Measurements from ENCODE around the gene POMGNT1.

The POMGNT1 gene

DNA sequence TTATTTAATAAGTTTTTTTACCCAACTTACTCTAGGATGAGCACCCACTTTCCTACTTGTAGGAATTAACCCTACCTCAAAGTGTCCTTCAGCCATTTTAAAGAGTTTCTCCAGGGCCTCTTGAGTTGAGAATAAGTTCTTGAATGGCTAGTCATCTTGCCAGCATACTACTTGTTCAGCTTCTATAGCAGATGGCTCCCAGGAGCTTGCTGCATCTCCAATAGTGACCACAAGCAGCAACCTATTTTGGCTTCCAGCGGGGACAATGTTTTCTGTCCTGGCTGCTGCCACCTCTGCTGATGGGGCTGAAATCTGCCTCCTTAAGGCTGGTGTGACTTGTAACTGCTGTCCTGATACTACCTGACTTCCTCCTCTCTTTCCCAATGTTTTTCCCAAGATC lies 45.0 kb downstream of the POMGNT1 start:
- DNase-seq, result no peak

DNA sequence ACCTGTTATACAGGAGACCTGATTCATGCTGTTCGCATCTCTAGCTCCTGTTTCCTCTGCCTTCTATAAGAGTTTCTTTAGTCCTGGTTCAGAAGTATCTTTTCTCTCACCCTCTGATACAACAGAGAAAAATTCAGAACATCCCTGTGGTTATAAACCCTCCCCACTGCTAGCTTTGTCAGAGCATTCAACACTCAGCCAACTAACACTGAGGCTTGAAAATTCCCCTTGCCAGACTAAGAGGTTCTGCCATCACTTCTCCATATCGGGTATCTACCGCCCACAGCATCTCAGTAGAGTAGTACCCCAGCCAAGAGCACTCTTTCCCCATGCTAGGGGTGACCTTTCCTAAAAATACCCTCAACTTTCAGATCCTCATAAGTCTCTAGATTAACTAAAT lies 46.2 kb downstream of the POMGNT1 start:
- no peak for DNase-seq

DNA sequence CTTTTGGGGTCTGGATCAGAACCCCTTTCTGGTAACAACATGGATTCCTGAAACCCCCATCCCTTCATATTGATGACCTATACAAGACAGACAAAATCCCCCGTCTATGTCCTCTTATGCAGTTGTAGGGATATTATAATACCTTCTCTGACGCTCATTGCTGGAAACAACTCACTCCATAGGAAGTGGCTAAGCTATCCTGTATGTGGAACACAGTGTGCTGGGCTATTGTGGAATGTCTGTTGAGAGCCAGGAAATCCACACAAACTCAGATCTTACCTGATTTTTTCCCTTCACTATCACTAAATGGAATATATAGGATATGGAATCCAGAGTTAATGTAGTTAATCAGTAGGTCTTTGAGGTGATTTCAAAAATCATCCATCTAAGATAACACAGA lies 48.1 kb downstream of the POMGNT1 start:
- no peak for DNase-seq

DNA sequence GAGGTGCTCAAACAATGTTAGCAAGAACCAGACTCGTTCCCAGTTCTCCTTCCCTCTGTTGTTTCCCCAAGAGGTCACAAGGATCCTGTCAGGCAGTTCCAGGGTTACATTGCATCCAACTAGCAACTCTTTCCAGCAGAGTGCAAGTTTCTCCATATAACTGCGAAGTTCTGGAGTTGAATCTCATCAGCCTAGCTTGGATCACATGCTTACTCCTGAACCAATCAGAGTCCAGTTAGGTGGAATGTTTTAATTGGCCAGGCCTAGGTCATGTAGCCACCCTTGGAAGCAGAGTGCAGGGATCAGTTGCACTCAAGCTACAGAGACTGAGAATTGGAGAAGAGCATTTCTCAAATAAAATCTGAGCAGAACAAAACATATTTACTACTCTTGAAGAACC lies 49.9 kb downstream of the POMGNT1 start:
- DNase-seq, result no peak

All from activated naive CD4-positive, alpha-beta T cell (primary cell).